Measurements from ENCODE around the gene UGT1A9. TPM values are rescaled to one million over a fixed set of nuclear protein-coding genes. Genes with fewer than 3 reads are reported as not detected.

The UGT1A9 gene
- total and polyA plus RNA-seq, 2 donors (not counting 1 experiment from before 2014, with no cell fraction given), result not detected

- Histone ChIP-seq H3K4me2 (ENCODE audit: extremely low read depth, insufficient read depth, low read length) (no peak overlapping the region), H3K27ac (ENCODE audit: insufficient read depth, low read length) (no peak overlapping the region), H2AFZ (ENCODE audit: low read length) (no peak overlapping the region), H3K79me2 (ENCODE audit: control insufficient read depth, insufficient read depth, low read length) (no peaks in the 10 kb centered on the region), H3K9me3 (ENCODE audit: control insufficient read depth, insufficient read depth, low read depth, low read length) (no peaks in the 10 kb centered on the region), H4K20me1 (ENCODE audit: control insufficient read depth, extremely low read depth, insufficient read depth, low read length) (no peaks in the 10 kb centered on the region), H3K4me1 (ENCODE audit: control insufficient read depth, extremely low read depth, insufficient read depth, low read length) (no peaks in the 10 kb centered on the region), H3K27me3 (ENCODE audit: control insufficient read depth, insufficient read depth, low read length) (no peaks in the 10 kb centered on the region), H3K36me3 (ENCODE audit: control insufficient read depth, insufficient read depth, low read length) (no peaks in the 10 kb centered on the region), H3K9ac (ENCODE audit: insufficient read depth, low read length) (no peak overlapping the region), H3K4me3 (replicated peaks in 1 of 4; ENCODE audit: control extremely low read depth in 1 of 4, insufficient read depth in 1 of 4, low read depth in 3 of 4, low read length in 4 of 4) (no peak overlapping the region)
- peak in 1 of 2 donors; percentile 46 for DNase-seq (ENCODE audit: low read depth in 2 of 2)
- TF ChIP-seq EZH2 (IDR thresholded peaks at IDR 0.05; ENCODE audit: low read length, missing control alignments), result no peak
- TF ChIP-seq, protein P1, sequence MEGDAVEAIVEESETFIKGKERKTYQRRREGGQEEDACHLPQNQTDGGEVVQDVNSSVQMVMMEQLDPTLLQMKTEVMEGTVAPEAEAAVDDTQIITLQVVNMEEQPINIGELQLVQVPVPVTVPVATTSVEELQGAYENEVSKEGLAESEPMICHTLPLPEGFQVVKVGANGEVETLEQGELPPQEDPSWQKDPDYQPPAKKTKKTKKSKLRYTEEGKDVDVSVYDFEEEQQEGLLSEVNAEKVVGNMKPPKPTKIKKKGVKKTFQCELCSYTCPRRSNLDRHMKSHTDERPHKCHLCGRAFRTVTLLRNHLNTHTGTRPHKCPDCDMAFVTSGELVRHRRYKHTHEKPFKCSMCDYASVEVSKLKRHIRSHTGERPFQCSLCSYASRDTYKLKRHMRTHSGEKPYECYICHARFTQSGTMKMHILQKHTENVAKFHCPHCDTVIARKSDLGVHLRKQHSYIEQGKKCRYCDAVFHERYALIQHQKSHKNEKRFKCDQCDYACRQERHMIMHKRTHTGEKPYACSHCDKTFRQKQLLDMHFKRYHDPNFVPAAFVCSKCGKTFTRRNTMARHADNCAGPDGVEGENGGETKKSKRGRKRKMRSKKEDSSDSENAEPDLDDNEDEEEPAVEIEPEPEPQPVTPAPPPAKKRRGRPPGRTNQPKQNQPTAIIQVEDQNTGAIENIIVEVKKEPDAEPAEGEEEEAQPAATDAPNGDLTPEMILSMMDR (conservative IDR thresholded peaks at IDR 0.05 in 1 of 2, IDR thresholded peaks at IDR 0.05 in 1 of 2; ENCODE audit: low read depth in 1 of 2, low read length in 2 of 2), result no peak
Observed at GRCh38 chr2:233758849-233759248, 87.2 kb downstream of the UGT1A9 start.

DNA sequence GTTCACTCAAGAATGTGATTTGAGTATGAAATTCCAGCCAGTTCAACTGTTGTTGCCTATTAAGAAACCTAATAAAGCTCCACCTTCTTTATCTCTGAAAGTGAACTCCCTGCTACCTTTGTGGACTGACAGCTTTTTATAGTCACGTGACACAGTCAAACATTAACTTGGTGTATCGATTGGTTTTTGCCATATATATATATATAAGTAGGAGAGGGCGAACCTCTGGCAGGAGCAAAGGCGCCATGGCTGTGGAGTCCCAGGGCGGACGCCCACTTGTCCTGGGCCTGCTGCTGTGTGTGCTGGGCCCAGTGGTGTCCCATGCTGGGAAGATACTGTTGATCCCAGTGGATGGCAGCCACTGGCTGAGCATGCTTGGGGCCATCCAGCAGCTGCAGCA is 88.3 kb downstream of the UGT1A9 start, which contains the start of gene UGT1A1:
Gene UGT1A1, plus strand, starts transcription at position 228 of the 400 bp plus-strand sequence. Its CDS starts 18 bp downstream, at position 246.
- Histone ChIP-seq H3K4me2 (ENCODE audit: extremely low read depth, insufficient read depth, low read length) (no peak within 1 kb of the TSS), H2AFZ (ENCODE audit: low read length) (no peak within 1 kb of the TSS), H3K9me3 (ENCODE audit: control insufficient read depth, insufficient read depth, low read depth, low read length) (no peaks in the 10 kb centered on the region)

DNA sequence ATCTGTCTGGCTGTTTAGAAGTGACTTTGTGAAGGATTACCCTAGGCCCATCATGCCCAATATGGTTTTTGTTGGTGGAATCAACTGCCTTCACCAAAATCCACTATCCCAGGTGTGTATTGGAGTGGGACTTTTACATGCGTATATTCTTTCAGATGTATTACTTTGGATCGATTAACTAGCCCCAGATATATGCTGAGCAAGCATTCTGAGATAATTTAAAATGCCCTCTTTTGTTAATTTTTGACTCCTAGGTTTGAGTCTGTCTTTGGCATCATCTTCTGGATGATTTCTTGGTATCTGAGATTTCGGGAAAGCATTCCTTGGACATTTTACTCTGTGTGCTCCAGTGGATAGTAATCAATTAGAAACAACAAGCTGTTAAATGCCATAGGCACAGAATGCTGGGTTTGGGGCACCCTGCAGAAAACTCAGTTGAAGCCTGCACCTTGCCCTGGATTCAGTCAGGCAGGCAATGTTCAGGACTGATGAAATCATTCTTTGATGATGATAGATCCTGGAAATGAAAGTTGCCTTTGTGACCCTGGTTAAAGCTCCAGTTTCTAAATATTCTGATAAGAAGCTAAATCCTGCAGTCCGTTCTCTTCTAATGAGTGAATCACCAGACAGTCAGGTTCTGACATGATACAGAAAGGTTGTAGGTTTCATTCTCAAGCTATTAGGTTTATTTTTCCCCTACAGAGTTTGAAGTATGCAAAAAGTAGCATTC is 89.5 kb downstream of the UGT1A9 start:
- Histone ChIP-seq H3K27me3 (ENCODE audit: control insufficient read depth, insufficient read depth, low read length) (no peaks in the 10 kb centered on the region), H3K36me3 (ENCODE audit: control insufficient read depth, insufficient read depth, low read length) (no peaks in the 10 kb centered on the region), H4K20me1 (ENCODE audit: control insufficient read depth, extremely low read depth, insufficient read depth, low read length) (no peaks in the 10 kb centered on the region), H3K9me3 (ENCODE audit: control insufficient read depth, insufficient read depth, low read depth, low read length) (no peaks in the 10 kb centered on the region), H2AFZ (ENCODE audit: low read length) (no peak overlapping the region), H3K27ac (ENCODE audit: insufficient read depth, low read length) (no peak overlapping the region), H3K4me1 (ENCODE audit: control insufficient read depth, extremely low read depth, insufficient read depth, low read length) (peaks cover 3% of the 10 kb centered on the region), H3K79me2 (ENCODE audit: control insufficient read depth, insufficient read depth, low read length) (no peaks in the 10 kb centered on the region), H3K9ac (ENCODE audit: insufficient read depth, low read length) (no peak overlapping the region), H3K4me3 (replicated peaks in 1 of 4; ENCODE audit: control extremely low read depth in 1 of 4, insufficient read depth in 1 of 4, low read depth in 3 of 4, low read length in 4 of 4) (no peak overlapping the region), H3K4me2 (ENCODE audit: extremely low read depth, insufficient read depth, low read length) (no peak overlapping the region)
- DNase-seq (ENCODE audit: low read depth in 2 of 2), result peak in 1 of 2 donors; percentile 66
- no peak for TF ChIP-seq EZH2 (IDR thresholded peaks at IDR 0.05; ENCODE audit: low read length, missing control alignments)
- TF ChIP-seq, protein P1 (conservative IDR thresholded peaks at IDR 0.05 in 1 of 2, IDR thresholded peaks at IDR 0.05 in 1 of 2; ENCODE audit: low read depth in 1 of 2, low read length in 2 of 2), result no peak

More for the DNA sequence above, 88.3 kb downstream of the UGT1A9 start, which contains the start of gene UGT1A1:
- Histone ChIP-seq H3K79me2 (ENCODE audit: control insufficient read depth, insufficient read depth, low read length) (no peaks in the 10 kb centered on the region), H4K20me1 (ENCODE audit: control insufficient read depth, extremely low read depth, insufficient read depth, low read length) (no peaks in the 10 kb centered on the region), H3K36me3 (ENCODE audit: control insufficient read depth, insufficient read depth, low read length) (no peaks in the 10 kb centered on the region), H3K9ac (ENCODE audit: insufficient read depth, low read length) (no peak within 1 kb of the TSS), H3K4me3 (replicated peaks in 1 of 4; ENCODE audit: control extremely low read depth in 1 of 4, insufficient read depth in 1 of 4, low read depth in 3 of 4, low read length in 4 of 4) (no peak within 1 kb of the TSS), H3K27ac (ENCODE audit: insufficient read depth, low read length) (no peak within 1 kb of the TSS), H3K27me3 (ENCODE audit: control insufficient read depth, insufficient read depth, low read length) (no peaks in the 10 kb centered on the region), H3K4me1 (ENCODE audit: control insufficient read depth, extremely low read depth, insufficient read depth, low read length) (peaks cover 3% of the 10 kb centered on the region)
- DNase-seq (ENCODE audit: low read depth in 2 of 2), result no peak
- TF ChIP-seq, protein P1 (conservative IDR thresholded peaks at IDR 0.05 in 1 of 2, IDR thresholded peaks at IDR 0.05 in 1 of 2; ENCODE audit: low read depth in 1 of 2, low read length in 2 of 2), result no peak

All from fibroblast of lung (primary cell).